ENCODE data around the gene WDR87.

Gene WDR87

DNA sequence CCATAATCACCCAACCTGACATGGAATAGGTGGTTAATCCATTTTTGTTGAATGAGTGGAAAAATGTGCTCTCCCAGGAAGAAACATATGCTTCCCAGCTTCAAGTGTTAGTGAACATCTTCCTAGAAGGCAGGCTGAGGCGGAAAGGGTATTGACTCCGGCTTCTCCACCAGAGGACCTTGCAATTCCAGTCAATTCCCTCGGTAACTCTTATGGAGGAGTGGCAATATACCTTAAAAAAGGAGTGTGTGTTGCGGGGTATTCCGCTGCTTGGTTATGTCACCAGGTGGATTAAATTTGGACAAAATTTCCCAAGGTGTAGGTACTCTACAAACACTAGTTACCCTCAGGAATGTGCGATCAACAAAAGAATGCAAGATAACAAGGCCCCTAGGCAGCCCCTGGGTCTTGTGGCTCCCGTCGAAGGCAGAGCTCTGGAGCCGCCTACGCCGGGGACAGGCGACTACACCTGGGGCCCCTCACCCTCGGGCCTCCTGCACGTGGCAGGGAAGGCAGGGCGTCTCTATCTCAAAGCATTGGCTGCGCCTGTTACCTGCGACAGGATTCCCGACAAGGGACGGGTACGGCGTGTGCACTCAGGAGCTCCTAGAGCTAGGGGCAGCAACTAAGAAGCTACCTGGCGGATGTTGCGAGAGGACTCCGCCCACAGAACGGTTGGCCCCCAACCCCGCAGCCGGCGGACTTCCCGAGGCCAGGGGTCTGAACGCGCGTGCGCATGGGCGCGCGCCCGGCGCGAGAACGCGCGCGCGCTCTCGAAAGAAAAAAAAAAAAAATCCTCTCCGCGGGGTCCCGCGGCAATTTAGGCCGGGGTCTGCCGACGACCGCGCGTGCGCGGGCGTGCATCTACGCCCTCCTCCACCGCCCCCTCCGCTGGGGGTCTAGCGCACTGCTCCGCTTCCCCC lies at the start of gene WDR87:
Gene WDR87 (minus strand): TSS at position 649 of the 923 bp plus-strand sequence. CDS start 8,355 bp downstream, outside the sequence.
- DNase-seq (ENCODE audit: low spot score): peak; percentile 84

DNA sequence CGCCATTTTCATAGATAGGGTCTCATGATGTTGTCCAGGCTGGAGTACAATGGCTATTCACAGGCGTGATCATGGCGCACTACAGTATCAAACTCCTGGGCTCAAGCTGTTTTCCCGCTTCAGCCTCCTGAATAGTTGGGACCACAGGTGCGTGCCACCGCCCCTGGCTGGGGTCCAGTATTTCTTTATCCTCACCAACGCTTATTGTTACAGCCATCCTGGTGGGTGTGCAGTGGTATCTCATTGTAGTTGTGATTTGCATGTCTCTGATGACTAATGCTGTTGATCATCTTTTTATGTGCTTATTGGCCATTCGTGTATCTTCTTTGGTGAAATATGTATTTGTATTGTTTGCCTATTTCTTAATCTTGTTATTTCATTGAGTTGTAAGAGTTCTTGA lies 49.6 kb upstream of the WDR87 start:
- no peak for DNase-seq (ENCODE audit: low spot score)

DNA sequence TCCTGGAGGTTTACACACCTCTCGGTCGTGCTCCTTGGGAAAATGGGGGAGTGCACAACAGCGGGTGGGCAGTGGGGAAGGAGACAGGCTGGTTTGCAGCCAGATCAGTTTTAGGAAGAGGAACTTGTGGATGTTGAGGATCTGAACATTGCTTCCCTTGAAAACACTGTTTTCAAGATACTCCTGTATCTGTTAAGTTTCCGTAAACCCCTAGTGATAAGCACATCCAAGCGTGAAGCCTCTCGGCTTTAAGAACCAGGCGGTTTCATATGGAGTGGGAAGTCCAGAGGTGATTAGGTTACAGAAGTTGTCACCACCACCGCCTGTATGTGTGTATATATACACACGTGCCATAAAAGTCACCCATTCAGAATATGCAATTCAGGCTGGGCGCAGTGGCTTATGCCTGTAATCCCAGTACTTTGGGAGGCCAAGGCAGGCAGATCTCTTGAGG lies 48.1 kb upstream of the WDR87 start:
- DNase-seq (ENCODE audit: low spot score): no peak

DNA sequence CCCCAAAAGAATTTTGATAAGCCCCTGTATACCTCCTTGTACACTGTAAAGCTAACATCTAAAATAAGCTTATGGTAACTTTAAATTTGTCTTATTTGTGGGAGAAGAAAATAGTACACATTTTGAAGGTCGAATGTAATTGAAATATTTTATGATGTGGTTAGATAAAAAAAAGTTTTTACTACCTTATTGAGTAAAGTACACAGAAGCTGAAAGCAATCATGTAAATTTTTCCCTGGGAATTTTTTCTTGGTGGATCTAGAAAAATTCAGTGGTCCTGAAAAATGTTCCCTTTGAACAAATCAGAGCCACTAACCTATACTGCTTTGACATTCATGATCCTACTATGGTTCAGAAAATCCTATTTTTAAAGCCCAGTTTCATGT lies 47.5 kb upstream of the WDR87 start:
- DNase-seq (ENCODE audit: low spot score): no peak

DNA sequence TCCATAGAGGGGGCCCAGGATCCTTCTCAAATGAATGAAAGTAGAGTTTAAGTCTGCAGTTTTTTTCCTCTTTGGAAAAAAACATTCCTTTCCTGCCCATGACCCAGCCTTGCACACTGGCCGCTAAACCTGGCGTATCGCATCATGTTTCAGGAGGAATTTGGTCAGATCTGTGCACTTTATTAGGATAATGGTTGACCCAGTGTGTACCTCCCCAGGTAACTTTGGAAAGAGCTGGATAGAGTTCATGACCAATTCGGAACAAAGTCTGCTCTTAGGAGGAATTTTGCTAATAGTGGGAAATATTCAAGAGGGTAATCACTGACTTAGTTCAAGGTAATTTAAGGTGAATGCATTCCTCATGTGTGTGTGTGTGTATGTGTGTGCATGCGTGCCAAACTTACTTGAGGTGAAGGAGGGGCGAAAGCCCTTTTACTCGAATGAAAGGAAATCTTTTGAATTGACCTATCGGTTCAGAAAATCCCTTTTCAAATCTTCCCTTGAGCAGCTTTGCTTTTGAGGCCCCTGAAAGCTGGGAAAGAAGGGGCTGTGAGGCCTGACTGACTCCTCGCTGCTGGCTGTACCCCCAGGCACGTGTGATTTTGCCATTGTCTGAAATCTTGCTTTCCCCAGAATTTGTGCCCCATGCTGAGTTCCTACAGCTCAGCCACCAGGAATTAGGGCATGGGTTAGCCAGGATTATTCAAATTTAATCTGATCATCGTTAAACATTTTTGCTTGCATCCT lies 47.0 kb upstream of the WDR87 start:
- peak; percentile 34 for DNase-seq (ENCODE audit: low spot score)

DNA sequence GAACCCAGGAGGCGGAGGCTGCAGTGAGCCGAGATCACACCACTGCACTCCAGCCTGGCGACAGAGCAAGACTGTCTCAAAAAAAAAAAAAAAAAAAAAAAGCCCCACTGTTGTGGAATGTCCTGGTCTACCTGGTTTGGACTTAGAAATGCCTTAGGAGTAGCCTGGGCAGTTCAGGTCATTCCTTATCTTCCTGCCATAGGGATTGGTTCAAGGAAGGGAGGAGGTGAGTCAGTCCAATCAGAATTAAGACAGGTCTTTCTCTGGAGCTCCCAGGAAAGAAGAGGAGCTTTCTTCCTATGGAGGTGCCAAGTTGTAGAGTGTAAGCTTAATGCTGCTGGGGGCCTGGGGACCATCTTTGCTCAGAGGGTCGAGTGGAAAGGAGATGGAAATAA lies 45.4 kb upstream of the WDR87 start:
- DNase-seq (ENCODE audit: low spot score): no peak

DNA sequence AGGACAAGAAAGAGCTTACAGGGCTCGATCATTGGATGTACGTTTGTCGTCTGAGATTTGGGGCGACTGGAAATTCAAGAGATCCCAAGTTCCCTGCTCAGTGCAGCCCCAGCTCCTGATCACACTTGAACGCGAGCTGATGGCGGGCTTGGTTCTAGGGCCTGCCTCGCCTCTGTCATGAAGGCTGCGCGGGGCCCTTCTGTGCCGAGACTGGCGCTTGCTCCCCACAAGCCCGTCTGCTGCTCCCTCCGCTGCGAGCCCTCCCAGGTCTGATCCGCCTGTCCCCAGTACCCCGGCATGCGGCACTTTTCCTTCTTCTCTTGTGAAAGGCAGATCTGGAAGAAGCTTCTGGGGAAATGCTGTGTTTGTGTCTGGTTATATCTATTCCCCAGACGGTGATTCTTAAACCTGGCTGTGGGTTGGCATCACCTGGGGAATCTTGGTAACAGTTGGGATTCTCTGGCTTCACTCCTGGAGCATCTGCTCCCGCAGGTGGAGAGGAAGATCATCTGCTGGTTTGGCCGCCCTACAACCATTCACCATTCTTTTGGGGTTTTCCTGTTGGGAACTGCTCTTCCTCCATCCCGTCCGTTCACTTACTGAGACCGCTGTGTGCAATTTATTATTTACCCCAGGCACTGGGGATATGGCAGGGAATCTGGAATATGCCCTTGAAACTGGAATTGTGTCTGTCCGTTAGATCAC lies 44.2 kb upstream of the WDR87 start:
- DNase-seq (ENCODE audit: low spot score): no peak

DNA sequence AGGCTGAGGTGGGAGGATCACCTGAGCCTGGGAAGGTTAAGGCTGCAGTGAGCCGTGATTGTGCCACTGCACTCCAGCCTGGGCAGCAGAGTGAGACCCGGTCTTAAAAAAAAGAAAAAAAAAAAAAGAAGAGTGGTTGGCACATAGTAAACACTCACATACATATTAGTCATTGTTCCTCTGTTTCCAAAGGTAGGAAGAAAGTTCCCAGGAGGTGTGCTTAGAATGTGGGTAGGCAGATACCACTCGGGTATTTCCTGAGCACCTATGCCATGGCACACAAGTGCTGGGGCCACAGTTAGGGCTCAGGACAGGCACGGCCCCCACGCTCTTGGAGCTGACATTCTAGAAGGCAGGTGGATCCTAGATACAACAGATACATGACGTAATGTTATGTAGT lies 42.0 kb upstream of the WDR87 start:
- DNase-seq (ENCODE audit: low spot score): no peak

DNA sequence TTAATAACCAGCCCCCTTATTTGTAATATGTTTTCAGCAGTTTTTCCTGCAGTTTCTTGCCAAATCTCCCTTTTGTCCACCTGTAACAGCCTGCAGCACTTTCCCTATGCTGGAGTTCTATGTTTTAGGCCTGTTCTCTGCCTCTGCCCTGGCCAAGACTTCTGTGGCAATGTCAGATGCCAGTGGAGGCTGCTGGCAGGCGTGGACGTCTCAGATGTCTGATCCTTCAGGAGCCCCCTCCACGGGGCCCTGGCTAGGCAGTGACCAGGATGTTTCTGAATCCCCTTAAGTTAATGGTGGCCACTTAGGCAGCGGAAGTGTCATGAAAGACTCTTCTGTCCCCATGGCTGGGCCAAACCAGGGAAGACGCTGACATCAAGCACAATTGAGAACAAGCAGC lies 41.4 kb upstream of the WDR87 start:
- DNase-seq (ENCODE audit: low spot score): no peak

DNA sequence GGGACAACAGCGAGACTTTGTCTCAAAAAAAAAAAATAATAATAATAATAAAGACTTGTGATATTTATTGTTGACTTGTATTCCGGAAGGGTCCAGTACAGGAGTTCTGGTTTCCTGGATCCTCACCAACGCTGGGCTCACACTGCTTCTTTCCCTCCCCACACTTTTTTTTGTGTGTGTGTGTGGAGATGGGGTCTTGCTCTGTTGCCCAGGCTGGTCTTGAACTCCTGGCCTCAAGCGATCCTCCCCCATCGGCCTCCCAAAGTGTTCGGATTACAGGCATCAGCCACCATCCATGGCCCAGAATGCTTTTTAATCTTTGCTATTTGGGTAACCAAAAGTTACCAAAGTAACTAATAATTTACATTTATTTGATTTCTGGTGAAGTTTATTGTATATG lies 39.7 kb upstream of the WDR87 start:
- no peak for DNase-seq (ENCODE audit: low spot score)

DNA sequence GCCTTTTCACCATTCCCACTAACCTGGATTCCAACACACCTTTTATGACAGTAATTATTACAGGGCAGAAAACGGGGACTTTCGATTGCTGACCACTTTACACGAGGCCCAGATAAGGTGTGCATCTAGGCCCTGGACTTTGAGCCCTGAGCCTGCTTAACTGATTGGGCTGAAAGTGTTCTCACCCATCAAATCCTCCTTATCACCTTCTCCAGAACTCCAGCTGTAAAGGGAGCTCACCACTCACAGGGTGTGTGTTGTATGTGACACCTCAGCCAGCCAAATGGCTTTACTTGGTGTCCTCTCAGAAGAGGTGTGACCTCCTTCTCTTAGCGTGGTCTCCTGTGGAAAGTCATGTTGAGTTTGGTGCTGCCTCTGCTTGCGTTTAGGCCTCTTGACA lies 37.1 kb upstream of the WDR87 start:
- no peak for DNase-seq (ENCODE audit: low spot score)

DNA sequence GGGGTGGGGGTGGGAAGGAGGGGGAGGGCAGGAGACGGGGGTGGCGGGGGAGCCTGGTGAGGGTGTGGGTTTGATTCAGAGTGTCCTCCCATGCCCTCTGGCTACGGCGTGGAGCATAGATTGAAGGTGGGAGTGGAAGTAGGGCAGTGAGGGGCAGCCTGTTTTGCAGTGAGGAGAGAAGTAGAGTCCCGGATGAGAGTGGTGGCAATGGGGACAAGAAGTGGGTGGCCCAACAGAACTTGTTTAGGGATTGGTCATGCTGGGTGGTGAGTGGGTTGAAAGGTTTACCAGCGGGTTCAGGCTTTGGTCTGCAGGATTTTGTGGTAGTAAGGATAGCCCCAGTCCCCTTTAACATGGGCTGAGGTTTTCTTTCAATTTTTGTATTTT lies 36.1 kb upstream of the WDR87 start:
- DNase-seq (ENCODE audit: low spot score): no peak

DNA sequence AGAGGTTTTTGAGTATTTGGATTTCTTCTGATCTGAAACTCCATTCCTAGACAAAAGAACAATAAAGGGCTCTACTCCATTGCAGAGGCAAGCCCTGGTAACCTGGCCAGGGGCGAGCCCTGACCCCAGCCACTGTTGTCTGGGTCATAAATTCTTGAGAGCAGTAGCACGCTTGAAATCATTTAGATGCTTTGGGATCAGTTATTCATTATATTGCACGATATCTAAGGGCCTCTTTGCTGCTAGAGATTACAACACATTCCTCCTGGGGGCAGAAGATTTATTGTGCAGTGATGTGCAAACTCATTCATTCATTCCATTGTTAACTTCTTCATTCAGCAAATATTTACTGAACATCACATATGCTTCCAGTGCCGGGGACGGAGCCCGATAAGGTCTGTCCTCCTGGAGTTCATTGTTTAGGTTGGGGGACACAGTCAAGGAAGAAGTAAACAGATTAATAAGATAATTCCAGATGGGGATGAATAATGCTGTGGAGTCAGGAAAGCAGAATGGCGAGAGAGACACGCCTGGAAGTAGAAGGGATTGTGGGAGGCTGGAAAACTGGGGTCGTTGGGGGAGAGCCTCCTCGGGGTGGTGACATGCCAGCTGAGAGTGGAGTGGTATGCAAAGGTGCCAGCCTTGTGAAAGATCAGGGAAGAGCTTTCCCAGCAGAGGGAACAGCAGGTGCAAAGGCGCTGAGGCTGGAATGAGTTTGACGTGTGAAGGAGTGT lies 35.6 kb upstream of the WDR87 start:
- no peak for DNase-seq (ENCODE audit: low spot score)

DNA sequence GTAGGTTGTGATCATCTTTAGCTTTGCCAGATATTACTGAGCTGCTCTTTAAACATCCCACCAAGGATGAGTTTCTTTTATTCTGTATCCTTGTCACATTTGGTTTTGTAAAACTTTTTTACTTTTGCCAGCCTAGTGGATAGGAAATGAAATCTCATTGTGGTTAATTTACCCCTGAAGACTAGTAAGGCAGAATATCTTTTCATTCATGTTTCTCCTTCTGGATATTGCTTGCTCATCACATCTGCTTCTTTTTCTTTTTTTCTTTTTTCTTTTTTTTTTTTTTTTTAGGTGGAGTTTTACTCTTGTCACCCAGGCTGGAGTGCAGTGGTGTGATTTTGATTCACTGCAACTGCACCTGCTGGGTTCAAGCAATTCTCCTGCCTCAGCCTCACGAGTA lies 32.0 kb upstream of the WDR87 start:
- no peak for DNase-seq (ENCODE audit: low spot score)

DNA sequence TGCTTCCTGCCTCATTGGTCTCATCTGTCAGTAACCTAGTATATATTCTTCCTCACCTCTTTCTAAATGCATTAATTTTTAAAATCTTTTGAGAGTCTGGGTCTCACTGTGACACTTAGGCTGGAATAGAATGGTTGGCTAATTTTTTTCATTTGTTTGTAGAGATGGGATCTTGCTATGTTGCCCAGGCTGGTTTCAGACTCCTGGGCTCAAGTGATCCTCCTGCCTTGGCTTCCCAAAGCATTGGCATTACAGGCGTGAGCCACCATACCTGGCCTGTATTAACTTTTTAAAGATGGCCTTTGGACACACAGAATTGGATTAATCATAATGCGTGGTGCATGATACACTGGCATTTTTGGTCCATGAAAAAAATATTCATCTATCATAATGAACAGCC lies 30.5 kb upstream of the WDR87 start:
- no peak for DNase-seq (ENCODE audit: low spot score)

DNA sequence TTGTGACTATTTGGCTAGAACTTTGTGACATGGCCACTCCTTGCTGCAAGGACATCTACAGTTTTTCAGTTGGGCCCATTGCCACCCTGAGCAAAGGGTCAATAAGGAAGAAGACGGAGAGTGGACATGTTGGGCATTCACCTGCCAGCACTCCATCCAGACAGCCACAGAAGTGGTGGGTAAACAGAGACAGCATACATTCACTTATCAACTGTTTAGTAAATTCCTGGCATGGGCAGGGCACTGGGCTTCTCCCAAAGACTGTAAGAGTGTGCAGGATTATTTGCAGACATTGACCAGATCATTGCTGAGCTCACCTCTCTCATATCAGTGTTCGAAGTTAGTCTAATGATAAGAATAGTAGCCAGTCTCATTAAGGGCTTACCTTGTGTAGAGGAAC lies 29.8 kb upstream of the WDR87 start:
- DNase-seq (ENCODE audit: low spot score): no peak

DNA sequence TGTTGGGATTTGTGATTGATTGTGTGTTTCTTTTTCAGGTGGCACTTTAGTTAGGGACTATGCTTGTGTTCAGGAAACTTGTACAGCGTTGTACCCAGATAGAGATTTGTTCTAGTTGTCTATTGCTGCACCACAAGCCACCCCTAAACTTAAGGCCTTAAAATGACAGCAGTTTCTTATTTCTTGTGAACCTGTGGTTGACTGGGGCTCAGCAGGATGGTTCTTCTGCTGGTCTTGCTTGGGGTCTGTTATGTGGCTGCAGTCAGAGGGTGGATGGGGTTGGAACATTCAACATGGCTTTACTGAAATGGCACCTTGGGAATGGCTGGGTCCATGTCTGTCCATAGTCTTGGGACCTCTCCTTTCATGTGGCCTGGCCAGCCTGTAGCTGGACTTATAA lies 28.9 kb upstream of the WDR87 start:
- no peak for DNase-seq (ENCODE audit: low spot score)

DNA sequence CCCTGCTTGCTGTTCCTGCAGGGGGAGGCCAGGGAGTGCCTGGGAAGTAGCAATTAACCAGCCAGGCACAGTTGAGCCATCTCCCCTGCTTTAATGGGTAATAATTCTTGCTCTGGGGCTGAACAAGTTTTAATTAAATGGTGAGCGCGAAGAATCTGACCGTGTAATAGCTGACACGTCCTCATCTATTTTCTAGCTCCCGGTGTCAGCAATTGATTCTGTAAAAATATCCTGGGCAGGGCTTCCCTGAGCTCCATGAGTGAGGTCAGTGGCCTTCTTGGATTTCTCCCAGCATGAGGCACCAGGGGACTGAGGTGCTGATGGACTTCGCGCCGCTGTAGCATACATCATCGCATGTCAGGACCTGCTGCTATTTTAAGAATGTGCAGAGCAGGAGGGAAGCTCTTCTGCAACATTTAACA lies 27.6 kb upstream of the WDR87 start:
- DNase-seq (ENCODE audit: low spot score): peak; percentile 36

DNA sequence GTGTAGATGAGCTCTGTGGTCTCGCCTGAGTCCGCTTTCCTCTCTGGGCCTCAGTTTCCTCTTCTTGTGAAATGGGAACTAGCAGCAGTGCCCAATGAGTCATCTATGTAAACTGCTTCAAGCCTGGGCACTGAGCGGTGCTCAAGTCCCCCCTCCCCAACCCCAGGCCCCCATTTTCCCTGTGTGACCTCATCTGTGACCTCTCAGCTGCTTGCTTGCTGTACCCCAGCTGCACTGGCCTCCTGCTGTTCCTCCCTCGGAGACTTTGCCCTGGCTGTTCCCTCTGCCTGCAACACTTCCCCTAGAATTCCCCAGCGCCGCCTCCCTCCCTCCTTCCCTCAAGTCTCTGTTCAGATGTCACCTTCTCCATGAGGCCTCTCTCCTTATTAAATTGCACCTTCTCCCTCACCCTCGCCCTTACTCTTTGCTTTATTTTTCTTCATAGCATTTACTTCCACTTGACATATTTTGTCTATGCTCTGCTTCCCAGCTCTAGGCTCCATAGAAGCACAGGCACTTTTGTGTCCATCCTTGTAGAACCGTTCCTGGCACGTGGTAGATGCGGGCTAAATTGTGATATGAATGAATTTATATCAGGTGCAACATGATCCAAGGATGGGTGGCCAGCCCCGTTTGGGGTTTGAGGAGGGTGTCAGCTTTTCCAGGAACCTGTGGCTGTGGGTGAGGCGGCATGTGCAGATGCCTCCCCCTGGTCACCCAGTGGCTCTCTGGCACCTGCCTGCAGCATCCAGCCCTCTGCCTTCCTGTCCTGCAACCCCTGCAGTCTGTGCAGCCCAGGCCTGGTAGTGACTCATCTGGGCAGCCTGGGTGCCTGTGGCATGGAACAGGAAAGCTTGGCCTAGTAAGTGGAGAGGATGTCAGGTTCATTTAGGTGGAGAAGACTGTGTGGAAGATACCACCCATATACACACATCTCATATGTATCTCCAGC lies 26.9 kb upstream of the WDR87 start:
- peak; percentile 26 for DNase-seq (ENCODE audit: low spot score)

DNA sequence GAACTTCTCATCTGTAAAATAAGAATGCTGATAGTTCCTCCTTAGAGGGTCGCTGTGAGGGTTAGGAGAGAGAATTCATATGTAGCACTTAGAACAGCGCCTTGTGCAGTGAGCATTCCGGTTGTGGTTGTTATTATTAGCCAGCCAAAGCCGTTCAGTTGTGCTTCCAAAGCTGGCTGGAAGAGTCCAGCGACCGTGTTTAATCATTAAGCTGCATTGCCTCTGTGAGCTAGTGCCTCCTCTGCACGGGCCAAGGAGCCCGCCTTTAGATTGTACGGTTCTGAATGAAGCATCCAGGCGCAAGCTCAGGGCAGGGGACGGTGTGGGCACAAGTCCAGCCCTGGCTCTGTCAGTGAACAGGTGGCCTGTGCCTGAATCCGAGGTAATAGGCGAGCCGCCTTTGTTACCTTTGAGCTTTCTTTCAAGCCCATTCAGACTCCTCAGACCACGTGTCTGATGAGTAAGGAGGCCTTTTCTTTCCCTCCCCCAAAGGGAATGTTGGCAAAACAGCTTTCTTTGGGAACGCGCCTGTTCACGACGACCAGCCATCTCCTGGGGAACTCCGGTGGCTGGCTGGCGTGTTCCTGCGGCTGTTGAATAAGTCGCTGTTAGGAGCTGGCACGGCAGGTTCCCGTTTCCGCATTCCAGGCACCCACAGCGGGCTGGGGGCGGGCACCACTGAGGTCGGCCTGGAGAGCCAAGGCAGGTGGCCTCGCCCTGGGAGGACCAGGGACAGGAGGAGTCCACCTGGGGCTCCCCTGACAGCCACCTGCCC lies 25.7 kb upstream of the WDR87 start:
- peak; percentile 73 for DNase-seq (ENCODE audit: low spot score)
